CD4-positive, CD25-positive, alpha-beta regulatory T cell (primary cell): ENCODE results near the gene HMGB3. TPM values are rescaled to one million over a fixed set of nuclear protein-coding genes. Genes with fewer than 3 reads are reported as not detected.

Experiments used
- ATAC-seq, 2 donors: fragments of 150-1000 bp; cut with Tn5 transposase; one replicate each; pipeline ENCODE4 v1.10.0; 2021; ENCODE audit warnings: low read depth in 2 of 2, moderate number of reproducible peaks in 2 of 2, moderate library complexity in 1 of 2
- DNase-seq, 3 donors: peaks; one replicate each; pipeline versions ENCODE4 v3.0.0 to v3.0.0-alpha.2; 2012 to 2022; ENCODE audit warnings: mixed read lengths in 1 of 3
- H3K27ac ChIP-seq: one replicate; pipeline ENCODE4 v1.7.0; 2013; ENCODE audit warnings: mild to moderate bottlenecking, low read length; ENCODE audit not compliant: insufficient read depth, poor library complexity, severe bottlenecking
- H3K27me3 ChIP-seq: one replicate; pipeline ENCODE4 v1.7.0; 2013; ENCODE audit warnings: low read length; ENCODE audit not compliant: control insufficient read depth, insufficient read depth
- H3K36me3 ChIP-seq: one replicate; pipeline ENCODE4 v1.7.0; 2013; ENCODE audit warnings: mild to moderate bottlenecking, low read length, moderate library complexity; ENCODE audit not compliant: control insufficient read depth, insufficient read depth
- H3K4me1 ChIP-seq: 2 replicates; pipeline ENCODE4 v1.7.0; 2013; ENCODE audit warnings: mild to moderate bottlenecking, low read length; ENCODE audit not compliant: insufficient read depth, control insufficient read depth, poor library complexity, severe bottlenecking
- H3K4me3 ChIP-seq: one replicate; pipeline ENCODE4 v1.7.0; 2013; ENCODE audit warnings: low read depth, mild to moderate bottlenecking, low read length, moderate library complexity
- H3K9me3 ChIP-seq, 2 experiments: 1 replicate in 1 of 2; 2 replicates in 1 of 2; pipeline ENCODE4 v1.7.0; 2013; ENCODE audit warnings: low read length in 2 of 2, mild to moderate bottlenecking in 1 of 2, moderate library complexity in 1 of 2; ENCODE audit not compliant: control insufficient read depth in 2 of 2
- H3K27ac Mint-ChIP-seq, 3 donors: one replicate each; pipeline ENCODE4 v1.8.0; 2020 to 2022; ENCODE audit warnings: mild to moderate bottlenecking in 3 of 3, mixed read lengths in 3 of 3, moderate library complexity in 2 of 3
- H3K27me3 Mint-ChIP-seq: one replicate; pipeline ENCODE4 v1.8.0; 2022; ENCODE audit warnings: mild to moderate bottlenecking, mixed read lengths
- H3K36me3 Mint-ChIP-seq: one replicate; pipeline ENCODE4 v1.8.0; 2020; ENCODE audit warnings: mixed read lengths
- H3K4me1 Mint-ChIP-seq, 4 donors: one replicate each; pipeline ENCODE4 v1.8.0; 2020 to 2022; ENCODE audit warnings: mixed read lengths in 4 of 4, mild to moderate bottlenecking in 1 of 4
- H3K4me3 Mint-ChIP-seq, 4 donors: one replicate each; pipeline ENCODE4 v1.8.0; 2020 to 2022; ENCODE audit warnings: mild to moderate bottlenecking in 4 of 4, mixed read lengths in 4 of 4, moderate library complexity in 3 of 4
- H3K9me3 Mint-ChIP-seq, 7 donors: one replicate each; pipeline ENCODE4 v1.8.0; 2020 to 2022; ENCODE audit warnings: mixed read lengths in 7 of 7, mild to moderate bottlenecking in 3 of 7, moderate library complexity in 2 of 7
- polyA plus RNA-seq, 4 donors: library from polyadenylated mRNA; unstranded; fragments of 300-500 nt; fragmentation: Illumina TruSeq; gene quantifications; one replicate each; pipeline ENCODE4 v1.2.3, GENCODE V29; 2021
- total RNA-seq: library from RNA; stranded (reverse); gene quantifications from one replicate; pipeline ENCODE4 v1.2.3, GENCODE V29; 2022

Gene HMGB3
- total and polyA plus RNA-seq, 5 donors from 2014 or later, result 3.5 to 11.5 (median 4.5) TPM

GRCh38 chrX:150966235-150966634 lies 16.9 kb upstream of the HMGB3 start:
- Mint-ChIP-seq H3K36me3 (no peaks in the 10 kb centered on the region), H3K4me3 (no peak overlapping the region), H3K27ac (no peak overlapping the region), H3K4me1 (no peaks in the 10 kb centered on the region), H3K9me3 (peaks cover 0 to under 1% (median 0%) of the 10 kb centered on the region in 7 donors), H3K27me3 (peaks cover 4% of the 10 kb centered on the region)
- ATAC-seq (no peak), DNase-seq (no peak)
- no peaks in the 10 kb centered on the region for H3K9me3 ChIP-seq
- H3K4me3 ChIP-seq, result no peak overlapping the region
- H3K4me1 ChIP-seq, result no peaks in the 10 kb centered on the region
- H3K27ac ChIP-seq, result no peak overlapping the region
- H3K27me3 ChIP-seq, result no peaks in the 10 kb centered on the region
- H3K36me3 ChIP-seq, result no peaks in the 10 kb centered on the region

- Mint-ChIP-seq H3K4me1 (no peaks in the 10 kb centered on the region), H3K9me3 (peaks cover 0 to 1% (median 0%) of the 10 kb centered on the region in 7 donors), H3K36me3 (no peaks in the 10 kb centered on the region), H3K4me3 (no peak overlapping the region), H3K27me3 (peaks cover 4% of the 10 kb centered on the region), H3K27ac (no peak overlapping the region)
- no peak for ATAC-seq
- DNase-seq, result no peak
- H3K4me1 ChIP-seq, result no peaks in the 10 kb centered on the region
- no peak overlapping the region for H3K27ac ChIP-seq
- no peaks in the 10 kb centered on the region for H3K9me3 ChIP-seq
- H3K36me3 ChIP-seq, result no peaks in the 10 kb centered on the region
- H3K27me3 ChIP-seq, result no peaks in the 10 kb centered on the region
- H3K4me3 ChIP-seq, result no peak overlapping the region
These were observed 16.4 kb upstream of the HMGB3 start for GRCh38 chrX:150966742-150967141.

GRCh38 chrX:150967786-150968185 lies 15.3 kb upstream of the HMGB3 start:
- Mint-ChIP-seq H3K4me3 (no peak overlapping the region), H3K27ac (no peak overlapping the region), H3K36me3 (no peaks in the 10 kb centered on the region), H3K4me1 (no peaks in the 10 kb centered on the region), H3K27me3 (peaks cover 4% of the 10 kb centered on the region), H3K9me3 (peaks cover 0 to 1% (median 0%) of the 10 kb centered on the region in 7 donors)
- no peaks in the 10 kb centered on the region for H3K9me3 ChIP-seq
- DNase-seq (no peak), ATAC-seq (no peak)
- no peak overlapping the region for H3K27ac ChIP-seq
- H3K36me3 ChIP-seq, result no peaks in the 10 kb centered on the region
- no peak overlapping the region for H3K4me3 ChIP-seq
- H3K4me1 ChIP-seq, result no peaks in the 10 kb centered on the region
- no peaks in the 10 kb centered on the region for H3K27me3 ChIP-seq

- ATAC-seq (no peak), DNase-seq (no peak)
- peaks cover 4% of the 10 kb centered on the region for H3K27me3 Mint-ChIP-seq
- no peaks in the 10 kb centered on the region for H3K36me3 Mint-ChIP-seq
- no peaks in the 10 kb centered on the region for H3K4me1 Mint-ChIP-seq
- Histone ChIP-seq H3K9me3 (no peaks in the 10 kb centered on the region), H3K4me3 (no peak overlapping the region), H3K36me3 (no peaks in the 10 kb centered on the region), H3K27ac (no peak overlapping the region), H3K27me3 (no peaks in the 10 kb centered on the region), H3K4me1 (no peaks in the 10 kb centered on the region)
- no peak overlapping the region for H3K27ac Mint-ChIP-seq
- peaks cover 0 to 1% (median 0%) of the 10 kb centered on the region in 7 donors for H3K9me3 Mint-ChIP-seq
- no peak overlapping the region for H3K4me3 Mint-ChIP-seq
These were observed 14.0 kb upstream of the HMGB3 start for GRCh38 chrX:150968862-150969720.

GRCh38 chrX:150972450-150972849 lies 10.7 kb upstream of the HMGB3 start:
- no peaks in the 10 kb centered on the region for H3K9me3 ChIP-seq
- H3K27me3 Mint-ChIP-seq, result no peaks in the 10 kb centered on the region
- H3K4me1 ChIP-seq, result no peaks in the 10 kb centered on the region
- H3K9me3 Mint-ChIP-seq, result peaks cover 0 to 1% (median 0%) of the 10 kb centered on the region in 7 donors
- DNase-seq (no peak), ATAC-seq (no peak)
- H3K4me1 Mint-ChIP-seq, result no peaks in the 10 kb centered on the region
- H3K36me3 Mint-ChIP-seq, result no peaks in the 10 kb centered on the region
- H3K36me3 ChIP-seq, result no peaks in the 10 kb centered on the region
- H3K27me3 ChIP-seq, result no peaks in the 10 kb centered on the region
- no peak overlapping the region for H3K4me3 ChIP-seq
- H3K4me3 Mint-ChIP-seq, result no peak overlapping the region
- no peak overlapping the region for H3K27ac Mint-ChIP-seq
- H3K27ac ChIP-seq, result no peak overlapping the region

GRCh38 chrX:150975655-150976390 lies 7.3 kb upstream of the HMGB3 start:
- Mint-ChIP-seq H3K4me1 (peaks cover 0 to 3% (median 0%) of the 10 kb centered on the region in 4 donors), H3K36me3 (no peaks in the 10 kb centered on the region)
- no peak for ATAC-seq

GRCh38 chrX:150977411-150978162 lies 5.5 kb upstream of the HMGB3 start:
- Mint-ChIP-seq H3K27ac (no peak overlapping the region), H3K4me3 (no peak overlapping the region), H3K9me3 (no peaks in the 10 kb centered on the region), H3K36me3 (no peaks in the 10 kb centered on the region), H3K27me3 (peaks cover 5% of the 10 kb centered on the region), H3K4me1 (peaks cover 0 to 11% (median under 1%) of the 10 kb centered on the region in 4 donors)
- DNase-seq (no peak), ATAC-seq (no peak)
- Histone ChIP-seq H3K4me1 (peaks cover under 1% of the 10 kb centered on the region), H3K27ac (no peak overlapping the region), H3K9me3 (no peaks in the 10 kb centered on the region), H3K27me3 (no peaks in the 10 kb centered on the region), H3K4me3 (no peak overlapping the region), H3K36me3 (no peaks in the 10 kb centered on the region)

More at GRCh38 chrX:150975655-150976390, 7.3 kb upstream of the HMGB3 start:
- Histone ChIP-seq H3K27ac (no peak overlapping the region), H3K36me3 (no peaks in the 10 kb centered on the region), H3K27me3 (no peaks in the 10 kb centered on the region), H3K9me3 (no peaks in the 10 kb centered on the region), H3K4me1 (no peaks in the 10 kb centered on the region), H3K4me3 (no peak overlapping the region)
- Mint-ChIP-seq H3K9me3 (peaks cover 0 to 1% (median 0%) of the 10 kb centered on the region in 7 donors), H3K27ac (no peak overlapping the region), H3K4me3 (no peak overlapping the region), H3K27me3 (peaks cover 5% of the 10 kb centered on the region)
- no peak for DNase-seq
